CD4-positive, alpha-beta T cell (primary cell): ENCODE measurements around the gene HOTAIR. TPM values are rescaled to one million over a fixed set of nuclear protein-coding genes. Genes with fewer than 3 reads are reported as not detected.
A peak's percentile ranks its signal among the peaks of the same experiment; 100 is the strongest.

Source experiments
- ATAC-seq: fragments of 200-7000 bp; cut with Tn5 transposase; one replicate; pipeline ENCODE4 v1.10.0; 2022; ENCODE audit warnings: mild to moderate bottlenecking; ENCODE audit not compliant: poor library complexity
- CTCF ChIA-PET: fragments of 350-600 bp; sonication (Branson Sonifier 250); formaldehyde crosslinking; loops from one replicate; lab custom pipeline; 2021; ENCODE audit warnings: antibody characterized with exemption, inconsistent platforms; lab: Charles Lee
- POLR2A ChIA-PET: fragments of 350-600 bp; sonication (Branson Sonifier 250); formaldehyde crosslinking; loops from one replicate; lab custom pipeline; 2021; ENCODE audit warnings: antibody characterized with exemption, inconsistent platforms; lab: Charles Lee
- DNase-seq, 14 experiments: peaks; one replicate each; pipeline ENCODE4 v3.0.0-alpha.2; 2013 to 2020; ENCODE audit warnings: mixed read lengths in 2 of 14
- H3K27ac ChIP-seq, 2 donors: one replicate each; pipeline versions ENCODE4 v1.5.1 to v1.7.0; 2013; ENCODE audit warnings: low read length in 2 of 2, low read depth in 1 of 2, mild to moderate bottlenecking in 1 of 2
- H3K27me3 ChIP-seq, 2 experiments: 1 replicate in 1 of 2; 2 replicates in 1 of 2; pipeline versions ENCODE4 v1.6.1 to v1.7.0; 2013; ENCODE audit warnings: low read length in 2 of 2, control low read depth in 1 of 2, mild to moderate bottlenecking in 1 of 2, moderate library complexity in 1 of 2; ENCODE audit not compliant: insufficient read depth in 2 of 2, control insufficient read depth in 1 of 2
- H3K36me3 ChIP-seq: one replicate; pipeline ENCODE4 v1.6.1; 2013; ENCODE audit warnings: low read length, control low read depth; ENCODE audit not compliant: insufficient read depth
- H3K4me1 ChIP-seq: one replicate; pipeline ENCODE4 v1.6.1; 2013; ENCODE audit warnings: low read length, control low read depth; ENCODE audit not compliant: insufficient read depth
- H3K4me3 ChIP-seq: one replicate; pipeline ENCODE4 v1.5.1; 2013; ENCODE audit warnings: mild to moderate bottlenecking, low read length, moderate library complexity
- H3K9me3 ChIP-seq, 2 experiments: 1 replicate in 1 of 2; 2 replicates in 1 of 2; pipeline versions ENCODE4 v1.6.1 to v1.7.0; 2013; ENCODE audit warnings: low read length in 2 of 2, mild to moderate bottlenecking in 2 of 2, control low read depth in 1 of 2, moderate library complexity in 1 of 2; ENCODE audit not compliant: control insufficient read depth in 1 of 2, insufficient read depth in 1 of 2
- H3K27ac Mint-ChIP-seq: one replicate; pipeline ENCODE4 v1.8.0; 2020; ENCODE audit warnings: mixed read lengths
- H3K27me3 Mint-ChIP-seq: one replicate; pipeline ENCODE4 v1.8.0; 2021; ENCODE audit warnings: mixed read lengths
- H3K36me3 Mint-ChIP-seq: one replicate; pipeline ENCODE4 v1.8.0; 2021; ENCODE audit warnings: low read depth, mixed read lengths
- H3K4me1 Mint-ChIP-seq: one replicate; pipeline ENCODE4 v1.8.0; 2021; ENCODE audit warnings: low read depth, mixed read lengths
- H3K4me3 Mint-ChIP-seq: one replicate; pipeline ENCODE4 v1.8.0; 2020; ENCODE audit warnings: mild to moderate bottlenecking, mixed read lengths
- H3K9me3 Mint-ChIP-seq: one replicate; pipeline ENCODE4 v1.8.0; 2020; ENCODE audit warnings: mixed read lengths
- intact Hi-C, 2 experiments: fragments of 100-400 bp; cut with DNase I in 1 of 2; cut with micrococcal nuclease in 1 of 2; formaldehyde crosslinking; loops; one replicate each; pipeline versions ENCODE4 v1.15.1 to v1.9.0; 2023 to 2025; cut with DNase I, micrococcal nuclease
- total RNA-seq, 174 experiments: library from RNA in 2 of 174; stranded (reverse) in 2 of 174; gene quantifications; one replicate each; pipeline ENCODE4 v1.2.3 and lab custom pipeline; 2021 to 2026
- TF ChIP-seq, protein P1 (sequence below): fragments of 200-600 bp; IDR thresholded peaks from one replicate; pipeline ENCODE4 v1.8.0; 2022; ENCODE audit warnings: antibody characterized with exemption, mild to moderate bottlenecking

The HOTAIR gene
- total RNA-seq, 2 experiments from 2014 or later, result not detected

DNA sequence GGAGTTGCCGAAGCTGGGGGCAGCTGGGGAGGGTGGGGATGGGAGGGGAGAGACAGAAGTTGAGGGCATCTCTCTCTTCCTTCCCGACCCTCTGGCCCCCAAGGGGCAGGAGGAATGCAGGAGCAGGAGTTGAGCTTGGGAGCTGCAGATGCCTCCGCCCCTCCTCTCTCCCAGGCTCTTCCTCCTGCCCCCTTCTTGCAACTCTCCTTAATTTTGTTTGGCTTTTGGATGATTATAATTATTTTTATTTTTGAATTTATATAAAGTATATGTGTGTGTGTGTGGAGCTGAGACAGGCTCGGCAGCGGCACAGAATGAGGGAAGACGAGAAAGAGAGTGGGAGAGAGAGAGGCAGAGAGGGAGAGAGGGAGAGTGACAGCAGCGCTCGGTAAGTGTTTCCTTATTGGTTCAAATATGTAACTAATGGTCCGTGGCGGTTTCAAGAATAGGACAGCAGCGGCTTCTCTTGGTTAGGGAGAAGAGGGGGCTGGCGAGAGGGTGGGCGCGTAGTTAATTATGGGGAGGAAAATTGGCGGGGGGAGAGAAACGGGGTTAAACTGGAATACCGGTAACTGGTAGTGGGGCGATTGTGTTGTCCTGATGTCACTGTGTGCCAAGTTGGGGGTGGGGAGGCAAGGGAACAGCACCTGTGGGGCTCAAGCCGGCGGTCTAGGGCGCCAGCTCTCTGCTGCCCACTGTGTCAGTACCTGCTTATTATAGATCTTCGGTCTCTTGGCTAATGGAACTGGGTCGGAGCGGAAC lies 42.5 kb upstream of the HOTAIR start:
- Mint-ChIP-seq H3K27ac (no peak overlapping the region), H3K27me3 (peaks cover 93% of the 10 kb centered on the region), H3K9me3 (no peaks in the 10 kb centered on the region), H3K4me3 (peak overlapping the region; percentile 89), H3K4me1 (peaks cover 19% of the 10 kb centered on the region), H3K36me3 (no peaks in the 10 kb centered on the region)
- POLR2A ChIA-PET, result interaction anchor here (0.7 to 2.1 kb wide), 9 partner anchors 8 to 263 kb away, joined by 3 to 8 read pairs (median 4); partner anchors contain the start of genes HNRNPA1, HOXC4, HOXC8 and HOXC9
- H3K27ac ChIP-seq, result no peak overlapping the region
- H3K27me3 ChIP-seq, result peaks cover 88 to 95% of the 10 kb centered on the region in 2 experiments
- TF ChIP-seq, protein P1, sequence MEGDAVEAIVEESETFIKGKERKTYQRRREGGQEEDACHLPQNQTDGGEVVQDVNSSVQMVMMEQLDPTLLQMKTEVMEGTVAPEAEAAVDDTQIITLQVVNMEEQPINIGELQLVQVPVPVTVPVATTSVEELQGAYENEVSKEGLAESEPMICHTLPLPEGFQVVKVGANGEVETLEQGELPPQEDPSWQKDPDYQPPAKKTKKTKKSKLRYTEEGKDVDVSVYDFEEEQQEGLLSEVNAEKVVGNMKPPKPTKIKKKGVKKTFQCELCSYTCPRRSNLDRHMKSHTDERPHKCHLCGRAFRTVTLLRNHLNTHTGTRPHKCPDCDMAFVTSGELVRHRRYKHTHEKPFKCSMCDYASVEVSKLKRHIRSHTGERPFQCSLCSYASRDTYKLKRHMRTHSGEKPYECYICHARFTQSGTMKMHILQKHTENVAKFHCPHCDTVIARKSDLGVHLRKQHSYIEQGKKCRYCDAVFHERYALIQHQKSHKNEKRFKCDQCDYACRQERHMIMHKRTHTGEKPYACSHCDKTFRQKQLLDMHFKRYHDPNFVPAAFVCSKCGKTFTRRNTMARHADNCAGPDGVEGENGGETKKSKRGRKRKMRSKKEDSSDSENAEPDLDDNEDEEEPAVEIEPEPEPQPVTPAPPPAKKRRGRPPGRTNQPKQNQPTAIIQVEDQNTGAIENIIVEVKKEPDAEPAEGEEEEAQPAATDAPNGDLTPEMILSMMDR, result no peak
- intact Hi-C loops, result no loop called here
- H3K4me1 ChIP-seq, result peaks cover 41% of the 10 kb centered on the region
- peak; percentile 32 for ATAC-seq
- CTCF ChIA-PET, result interaction anchor here (0.8 to 2.0 kb wide), 6 partner anchors 12 to 197 kb away, joined by 3 to 6 read pairs (median 3); partner anchors contain the start of gene SMUG1
- H3K9me3 ChIP-seq, result peaks cover 0 to 29% of the 10 kb centered on the region in 2 experiments
- no peak for DNase-seq
- H3K4me3 ChIP-seq, result peak overlapping the region; percentile 50
- no peaks in the 10 kb centered on the region for H3K36me3 ChIP-seq

DNA sequence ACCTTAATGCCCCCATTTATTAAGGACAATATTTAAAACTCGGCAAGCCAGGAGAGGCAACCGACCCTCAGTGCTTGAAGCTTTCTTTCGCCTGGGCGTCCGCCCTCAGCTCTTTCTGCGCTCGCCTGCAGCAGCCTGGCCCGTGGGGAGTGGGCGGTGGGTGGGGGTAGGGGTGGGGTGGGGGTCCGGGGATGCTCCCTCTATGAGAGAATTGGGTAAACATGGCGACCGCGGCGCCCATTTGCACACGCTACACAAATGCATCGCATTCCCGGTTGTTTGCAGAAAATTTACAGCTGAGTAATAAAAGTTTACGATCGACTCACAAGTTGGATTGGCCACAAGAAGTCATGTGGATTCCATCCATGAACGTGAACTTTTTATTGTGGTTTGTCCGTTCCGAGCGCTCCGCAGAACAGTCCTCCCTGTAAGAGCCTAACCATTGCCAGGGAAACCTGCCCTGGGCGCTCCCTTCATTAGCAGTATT lies 41.8 kb upstream of the HOTAIR start:
- DNase-seq (no peak), ATAC-seq (no peak)
- CTCF ChIA-PET, result interaction anchor here (0.6 to 2.0 kb wide), 6 partner anchors 11 to 185 kb away, joined by 3 to 6 read pairs (median 3); partner anchors contain the start of gene SMUG1
- H3K4me3 Mint-ChIP-seq, result no peak overlapping the region
- H3K4me1 Mint-ChIP-seq, result peaks cover 21% of the 10 kb centered on the region
- Histone ChIP-seq H3K4me3 (no peak overlapping the region), H3K4me1 (peaks cover 42% of the 10 kb centered on the region), H3K27ac (no peak overlapping the region), H3K9me3 (peaks cover 0 to 29% of the 10 kb centered on the region in 2 experiments), H3K36me3 (no peaks in the 10 kb centered on the region), H3K27me3 (peaks cover 88 to 93% of the 10 kb centered on the region in 2 experiments)
- POLR2A ChIA-PET, result interaction anchor here (0.9 to 2.1 kb wide), 3 partner anchors 10 to 171 kb away, joined by 4 to 6 read pairs (median 5); partner anchors contain the start of gene HOXC4
- H3K36me3 Mint-ChIP-seq, result no peaks in the 10 kb centered on the region
- H3K9me3 Mint-ChIP-seq, result no peaks in the 10 kb centered on the region
- peaks cover 93% of the 10 kb centered on the region for H3K27me3 Mint-ChIP-seq
- TF ChIP-seq, protein P1, result no peak
- intact Hi-C loops, result no loop called here
- no peak overlapping the region for H3K27ac Mint-ChIP-seq

DNA sequence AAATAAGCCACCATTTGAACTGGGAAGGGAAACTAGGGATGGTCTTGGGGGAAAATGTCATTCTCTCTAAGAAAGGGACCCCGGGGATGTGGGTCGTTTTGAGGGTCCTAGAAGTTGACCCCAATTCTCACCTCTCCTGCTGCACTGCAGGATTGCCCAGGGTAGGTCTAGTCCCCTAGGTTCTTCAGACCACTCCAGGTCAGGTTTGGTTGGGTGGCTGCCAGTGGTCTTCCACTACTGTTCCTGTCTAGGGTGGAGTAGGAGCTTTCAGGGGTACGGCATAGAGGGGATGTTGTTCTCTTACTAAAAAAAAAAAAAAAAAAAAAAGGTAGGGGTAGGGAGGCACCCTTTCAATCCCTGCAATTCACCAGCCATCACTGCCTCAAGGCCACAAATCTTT lies 41.3 kb upstream of the HOTAIR start:
- Mint-ChIP-seq H3K27ac (no peak overlapping the region), H3K9me3 (no peaks in the 10 kb centered on the region), H3K36me3 (no peaks in the 10 kb centered on the region), H3K4me3 (no peak overlapping the region), H3K4me1 (peaks cover 25% of the 10 kb centered on the region), H3K27me3 (peaks cover 93% of the 10 kb centered on the region)
- Histone ChIP-seq H3K9me3 (peaks cover 0 to 29% of the 10 kb centered on the region in 2 experiments), H3K27ac (no peak overlapping the region), H3K36me3 (no peaks in the 10 kb centered on the region), H3K4me1 (peaks cover 47% of the 10 kb centered on the region), H3K27me3 (peaks cover 88 to 93% of the 10 kb centered on the region in 2 experiments), H3K4me3 (no peak overlapping the region)
- POLR2A ChIA-PET, result interaction anchor here (0.9 to 2.1 kb wide), 3 partner anchors 10 to 171 kb away, joined by 4 to 6 read pairs (median 5); partner anchors contain the start of gene HOXC4
- CTCF ChIA-PET, result interaction anchor here (0.6 to 2.0 kb wide), 5 partner anchors 11 to 191 kb away, joined by 3 to 6 read pairs (median 3); no protein-coding TSS in a partner anchor
- DNase-seq, result no peak
- intact Hi-C loops, result no loop called here
- ATAC-seq, result no peak
- TF ChIP-seq, protein P1, result no peak
